ENCODE results near the gene FAM9C.

FAM9C gene

GRCh38 chrX:13007519-13008188 lies 36.8 kb downstream of the FAM9C start:
- no peak for DNase-seq (ENCODE audit: low spot score)

- DNase-seq (ENCODE audit: low spot score) = no peak
Observed at GRCh38 chrX:13005661-13006473, 38.6 kb downstream of the FAM9C start.

DNA sequence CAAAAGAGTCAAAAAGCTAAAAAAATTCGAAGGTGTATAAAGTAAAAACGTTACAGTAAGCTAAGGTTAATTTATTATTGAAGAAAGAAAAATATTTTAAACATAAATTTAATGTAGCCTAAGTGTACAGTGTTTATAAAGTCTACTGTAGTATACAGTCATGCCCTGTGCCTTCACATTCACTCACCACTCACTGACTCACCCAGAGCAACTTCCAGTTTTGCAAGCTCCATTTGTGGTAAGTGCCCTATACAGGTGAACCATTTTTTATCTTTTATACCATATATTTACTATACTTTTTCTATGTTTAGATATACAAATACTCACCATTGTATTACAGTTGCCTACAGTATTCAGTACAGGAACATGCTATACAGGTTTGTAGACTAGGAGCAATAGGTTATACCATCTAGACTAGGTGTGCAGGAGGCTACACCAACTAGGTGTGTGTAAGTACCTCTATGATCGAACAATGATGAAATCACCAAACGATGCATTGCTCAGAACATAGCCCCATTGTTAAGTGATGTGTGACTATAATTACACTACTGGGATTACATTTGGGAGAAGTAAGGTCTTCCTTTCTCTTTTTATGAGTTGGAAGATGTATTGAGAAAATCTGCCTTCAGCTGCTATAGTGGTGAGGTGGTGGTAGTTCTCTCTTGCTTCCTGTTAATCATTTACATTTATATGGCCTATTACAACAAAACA lies 42.3 kb downstream of the FAM9C start:
- DNase-seq (ENCODE audit: low spot score) = no peak

GRCh38 chrX:13001097-13001496 lies 43.3 kb downstream of the FAM9C start:
- no peak for DNase-seq (ENCODE audit: low spot score)

- no peak for DNase-seq (ENCODE audit: low spot score)
Observed at GRCh38 chrX:13000301-13000811, 44.1 kb downstream of the FAM9C start.

GRCh38 chrX:12999422-12999821 lies 45.0 kb downstream of the FAM9C start:
- DNase-seq (ENCODE audit: low spot score) = no peak

GRCh38 chrX:12997906-12998687 lies 46.3 kb downstream of the FAM9C start:
- no peak for DNase-seq (ENCODE audit: low spot score)

DNA sequence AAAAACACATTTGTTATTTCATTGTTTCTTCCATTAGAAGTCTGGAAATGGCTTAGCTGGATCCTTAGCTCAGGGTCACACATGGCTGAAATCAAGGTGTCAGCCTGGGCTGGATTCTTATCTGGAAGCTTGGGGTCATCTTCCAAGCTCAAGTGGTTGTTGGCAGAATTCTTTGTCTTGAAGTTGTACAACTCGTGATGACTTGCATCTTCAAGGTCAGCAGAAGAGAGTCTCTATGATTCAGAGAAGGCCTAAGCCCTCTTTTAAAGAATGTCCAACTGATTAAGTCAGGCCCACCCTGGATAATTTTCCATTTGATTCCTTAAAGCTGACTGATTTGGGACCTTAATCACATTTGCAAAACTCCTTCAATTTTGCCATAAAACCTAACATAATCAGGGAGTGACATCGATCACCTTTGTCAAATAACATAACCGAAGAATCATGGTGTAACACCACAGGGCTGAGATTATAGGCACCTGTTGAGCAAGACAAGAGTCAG lies 47.4 kb downstream of the FAM9C start:
- no peak for DNase-seq (ENCODE audit: low spot score)

DNA sequence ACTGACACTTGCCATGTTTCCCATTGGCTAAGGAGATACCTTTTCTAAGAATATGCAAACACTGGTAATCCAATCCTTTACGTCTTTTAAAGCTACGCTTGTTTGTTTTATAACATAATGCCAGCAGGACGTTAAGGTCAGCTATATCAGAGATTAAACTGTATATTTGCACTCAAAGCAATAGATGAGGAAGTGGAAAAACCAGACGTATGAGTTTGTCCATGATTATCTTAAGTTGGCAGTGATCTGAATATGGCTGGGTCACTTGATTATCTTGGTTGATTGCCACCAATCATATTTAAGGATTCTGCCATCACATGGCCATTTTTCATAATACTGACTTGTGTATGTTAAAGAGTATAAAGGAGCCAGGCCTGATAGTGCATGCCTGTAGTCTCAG lies 50.1 kb downstream of the FAM9C start:
- DNase-seq (ENCODE audit: low spot score) = no peak

DNA sequence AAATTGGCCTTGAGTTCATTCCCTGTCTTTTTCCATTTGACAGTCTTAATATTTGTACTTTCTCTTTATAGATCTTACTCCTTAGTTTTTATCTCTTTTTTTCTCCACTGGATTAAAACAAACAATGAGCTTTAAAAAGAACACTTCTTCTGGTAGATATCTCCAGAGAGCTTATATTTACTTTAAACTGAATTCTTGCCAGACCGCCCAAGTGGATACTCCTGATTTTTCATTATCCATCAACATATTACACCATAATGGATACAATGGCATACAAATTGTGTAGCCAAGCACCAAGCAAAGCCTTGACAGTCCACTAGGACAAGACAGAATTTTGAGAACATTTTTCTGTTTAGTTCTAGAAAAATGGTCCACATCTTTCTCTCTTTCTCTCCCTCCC lies 50.6 kb downstream of the FAM9C start:
- DNase-seq (ENCODE audit: low spot score) = no peak

GRCh38 chrX:12992544-12993118 lies 51.8 kb downstream of the FAM9C start:
- DNase-seq (ENCODE audit: low spot score) = no peak

DNA sequence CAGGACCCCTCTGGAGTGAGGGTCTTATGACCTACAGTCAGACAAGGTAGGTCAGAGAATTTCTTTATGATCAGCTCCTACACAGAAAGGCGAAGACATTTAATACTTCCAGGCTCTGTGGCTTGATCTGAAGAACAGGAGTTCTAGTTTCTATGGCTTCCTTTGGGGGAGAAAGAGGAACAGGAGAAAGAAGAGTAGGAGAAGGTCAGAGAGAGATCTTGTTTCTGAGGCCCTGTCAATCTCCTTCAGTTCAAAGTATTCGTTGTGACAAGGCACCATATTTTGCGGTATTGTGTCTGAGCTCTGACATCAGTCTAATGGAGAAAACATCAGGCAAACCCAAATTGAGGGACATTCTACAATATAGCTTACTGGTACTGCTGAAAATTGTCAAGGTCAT lies 52.8 kb downstream of the FAM9C start:
- no peak for DNase-seq (ENCODE audit: low spot score)

GRCh38 chrX:12989461-12989860 lies 55.0 kb downstream of the FAM9C start:
- no peak for DNase-seq (ENCODE audit: low spot score)

- DNase-seq (ENCODE audit: low spot score) = no peak
Observed at GRCh38 chrX:12988797-12989196, 55.6 kb downstream of the FAM9C start.

GRCh38 chrX:12987900-12988594 lies 56.4 kb downstream of the FAM9C start:
- DNase-seq (ENCODE audit: low spot score) = no peak

GRCh38 chrX:12987340-12987739 lies 57.1 kb downstream of the FAM9C start:
- DNase-seq (ENCODE audit: low spot score) = no peak

DNA sequence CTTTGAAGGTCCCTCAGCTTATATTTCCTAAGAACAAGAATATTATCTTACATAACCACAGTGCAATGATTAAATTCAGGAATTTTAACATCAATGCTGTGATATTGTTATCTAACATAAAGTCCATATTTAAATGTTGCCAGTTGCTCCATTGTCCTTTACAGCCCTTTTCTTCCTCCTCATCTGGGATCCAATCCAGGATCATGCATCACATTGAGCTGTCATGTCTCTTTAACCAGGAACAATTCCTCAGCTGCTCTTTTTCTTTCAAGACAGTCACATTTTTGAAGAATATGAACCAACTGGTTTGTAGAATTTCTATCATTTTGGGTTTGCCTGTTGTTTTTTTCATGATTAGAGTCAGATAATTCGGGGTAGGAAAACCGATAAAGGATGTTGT lies 57.5 kb downstream of the FAM9C start:
- DNase-seq (ENCODE audit: low spot score) = no peak

DNA sequence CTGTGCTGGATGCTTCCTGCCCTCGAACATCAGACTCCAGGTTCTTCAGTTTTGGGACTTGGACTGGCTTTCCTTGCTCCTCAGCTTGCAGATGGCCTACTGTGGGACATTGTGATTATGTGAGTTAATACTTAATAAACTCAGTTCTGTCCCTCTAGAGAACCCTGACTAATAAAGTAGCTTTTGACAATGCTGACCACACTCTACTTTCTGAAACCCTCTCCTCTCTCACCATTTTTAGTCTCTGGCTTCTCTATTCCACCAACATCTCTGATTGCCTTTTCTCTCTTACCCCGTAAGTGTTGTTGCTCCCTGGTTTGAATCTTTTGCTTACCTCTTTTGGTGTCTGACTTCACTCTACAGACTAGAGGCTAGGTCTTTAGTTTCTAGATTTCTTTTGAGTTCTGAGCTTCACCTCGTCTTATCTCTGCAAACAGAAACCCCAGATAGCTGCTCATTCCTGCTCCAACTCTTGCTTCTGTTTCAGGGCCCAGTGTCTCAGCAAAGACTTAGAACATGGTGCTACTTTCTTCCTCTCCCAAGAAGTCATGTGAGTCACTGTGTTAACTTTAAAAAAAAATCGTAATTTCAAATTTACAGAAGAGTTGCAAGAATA lies 58.1 kb downstream of the FAM9C start:
- no peak for DNase-seq (ENCODE audit: low spot score)

All from cerebellar cortex (tissue), 1 donor.